PC-9 (cell line): ENCODE data around the gene STXBP5. TPM values are rescaled to one million over a fixed set of nuclear protein-coding genes. Genes with fewer than 3 reads are reported as not detected.

ENCODE experiments used
- BruUV-seq: library from RNA; stranded (reverse); fragments of 400-500 nt; replicated peaks from 2 replicates; lab custom pipeline; 2021; lab: Mats Ljungman, UMichigan
- CTCF ChIA-PET: fragments of 300-600 bp; sonication (Branson Sonifier 250); formaldehyde crosslinking; loops from one replicate; lab custom pipeline; 2022; ENCODE audit warnings: antibody characterized with exemption; lab: Charles Lee
- POLR2A ChIA-PET: fragments of 300-600 bp; sonication (Branson Sonifier 250); formaldehyde crosslinking; loops from one replicate; lab custom pipeline; 2022; ENCODE audit warnings: antibody characterized with exemption; ENCODE audit not compliant: unreplicated experiment; lab: Charles Lee
- DNase-seq, 2 experiments: peaks; one replicate each; pipeline versions ENCODE4 v3.0.0 to v3.0.0-alpha.2; 2015 to 2022; ENCODE audit warnings: mixed read lengths in 1 of 2
- H2AFZ ChIP-seq: fragments of 200-600 bp; sonication (generic); 2 replicates; pipeline ENCODE4 v1.8.1; 2017; ENCODE audit warnings: antibody characterized with exemption
- H3F3A ChIP-seq: fragments of 200-600 bp; sonication (generic); 2 replicates; pipeline ENCODE4 v1.8.1; 2017; ENCODE audit warnings: antibody characterized with exemption, mild to moderate bottlenecking, low read depth; ENCODE audit not compliant: insufficient read depth
- H3K27ac ChIP-seq: fragments of 200-600 bp; sonication (generic); 2 replicates; pipeline ENCODE4 v1.6.1; 2016; ENCODE audit warnings: mixed run types
- H3K27me3 ChIP-seq: fragments of 200-600 bp; sonication (generic); 2 replicates; pipeline ENCODE4 v1.6.1; 2016; ENCODE audit warnings: low read depth, mixed run types; ENCODE audit not compliant: insufficient read depth
- H3K36me3 ChIP-seq: fragments of 200-600 bp; sonication (generic); 2 replicates; pipeline ENCODE4 v1.6.1; 2016; ENCODE audit warnings: low read depth, mixed run types
- H3K4me1 ChIP-seq: fragments of 200-600 bp; sonication (generic); replicated peaks from 2 replicates; pipeline ENCODE4 v1.6.1; 2016; ENCODE audit warnings: mixed run types; ENCODE audit not compliant: insufficient read depth
- H3K4me2 ChIP-seq: fragments of 200-600 bp; sonication (generic); 2 replicates; pipeline ENCODE4 v1.6.1; 2017; ENCODE audit warnings: mixed run types
- H3K4me3 ChIP-seq: fragments of 200-600 bp; sonication (generic); 2 replicates; pipeline ENCODE4 v1.6.1; 2016; ENCODE audit warnings: mixed run types
- H3K79me2 ChIP-seq: fragments of 200-600 bp; sonication (generic); 2 replicates; pipeline ENCODE4 v1.6.1; 2017; ENCODE audit warnings: low read depth, mixed run types
- H3K9me2 ChIP-seq: fragments of 200-600 bp; sonication (generic); 2 replicates; pipeline ENCODE4 v1.8.1; 2017; ENCODE audit warnings: mild to moderate bottlenecking; ENCODE audit not compliant: insufficient read depth
- H3K9me3 ChIP-seq: fragments of 200-600 bp; sonication (generic); 2 replicates; pipeline ENCODE4 v1.8.1; 2016; ENCODE audit warnings: low read depth; ENCODE audit not compliant: insufficient read depth
- H4K20me1 ChIP-seq: fragments of 200-600 bp; sonication (generic); 2 replicates; pipeline ENCODE4 v1.8.1; 2017; ENCODE audit not compliant: insufficient read depth
- CTCF ChIP-seq: fragments of 200-600 bp; sonication (generic); conservative IDR thresholded peaks from 2 replicates; pipeline ENCODE4 v1.6.1; 2017; ENCODE audit warnings: mixed run types, antibody characterized with exemption, mild to moderate bottlenecking, moderate library complexity
- EZH2 ChIP-seq: fragments of 200-600 bp; sonication (generic); IDR thresholded peaks from 2 replicates; pipeline ENCODE4 v1.8.0; 2017; ENCODE audit warnings: antibody characterized with exemption, low read depth
- intact Hi-C: fragments of 100-400 bp; cut with micrococcal nuclease; formaldehyde crosslinking; loops from one replicate; pipeline ENCODE4 v1.10.0; 2022; ENCODE audit not compliant: unreplicated experiment
- total RNA-seq: library from RNA; stranded (reverse); gene quantifications from 2 replicates; pipeline ENCODE4 v1.2.3, GENCODE V29; 2021

STXBP5 gene
- total RNA-seq, 1 experiment from 2014 or later: 4.6 TPM

- no peak for DNase-seq
- BruUV-seq: no TSS peak
- Histone ChIP-seq H3K27ac (no peak overlapping the region), H3K79me2 (no peaks in the 10 kb centered on the region), H3F3A (no peaks in the 10 kb centered on the region), H3K27me3 (no peaks in the 10 kb centered on the region), H3K36me3 (no peaks in the 10 kb centered on the region), H3K4me1 (no peaks in the 10 kb centered on the region), H3K9me2 (no peaks in the 10 kb centered on the region), H3K9me3 (no peaks in the 10 kb centered on the region), H2AFZ (no peak overlapping the region), H4K20me1 (no peaks in the 10 kb centered on the region), H3K4me3 (no peak overlapping the region), H3K4me2 (no peak overlapping the region)
- TF ChIP-seq CTCF: no peak
- no peak for TF ChIP-seq EZH2
- ChIA-PET POLR2A (no interaction called here), CTCF (no interaction called here)
- intact Hi-C loops: no loop called here
Measured at GRCh38 chr6:147238164-147238563, 33.9 kb downstream of the STXBP5 start.

GRCh38 chr6:147238906-147239305, 34.7 kb downstream of the STXBP5 start:
- Histone ChIP-seq H3K79me2 (no peaks in the 10 kb centered on the region), H3F3A (no peaks in the 10 kb centered on the region), H3K9me3 (no peaks in the 10 kb centered on the region), H3K27ac (no peak overlapping the region), H3K27me3 (no peaks in the 10 kb centered on the region), H2AFZ (no peak overlapping the region), H3K9me2 (no peaks in the 10 kb centered on the region), H3K36me3 (no peaks in the 10 kb centered on the region), H3K4me3 (no peak overlapping the region), H4K20me1 (no peaks in the 10 kb centered on the region), H3K4me2 (no peak overlapping the region), H3K4me1 (no peaks in the 10 kb centered on the region)
- BruUV-seq: no TSS peak
- ChIA-PET POLR2A (no interaction called here), CTCF (no interaction called here)
- no peak for DNase-seq
- intact Hi-C loops: no loop called here
- TF ChIP-seq EZH2 (no peak), CTCF (no peak)

GRCh38 chr6:147244832-147245231, 40.6 kb downstream of the STXBP5 start:
- ChIA-PET CTCF (no interaction called here), POLR2A (no interaction called here)
- intact Hi-C loops: no loop called here

More at GRCh38 chr6:147244832-147245231, 40.6 kb downstream of the STXBP5 start:
- no peak overlapping the region for H3K4me2 ChIP-seq
- no peaks in the 10 kb centered on the region for H3K9me2 ChIP-seq
- H3K9me3 ChIP-seq: no peaks in the 10 kb centered on the region
- H4K20me1 ChIP-seq: no peaks in the 10 kb centered on the region
- no peaks in the 10 kb centered on the region for H3K79me2 ChIP-seq
- no peak for DNase-seq
- H3K27me3 ChIP-seq: no peaks in the 10 kb centered on the region
- H3K4me1 ChIP-seq: no peaks in the 10 kb centered on the region
- no peak overlapping the region for H3K27ac ChIP-seq
- no peak overlapping the region for H3K4me3 ChIP-seq
- no peak overlapping the region for H2AFZ ChIP-seq
- no peaks in the 10 kb centered on the region for H3F3A ChIP-seq
- H3K36me3 ChIP-seq: no peaks in the 10 kb centered on the region
- no TSS peak for BruUV-seq
- TF ChIP-seq EZH2: no peak
- no peak for TF ChIP-seq CTCF
